Stomach (tissue), 9 donors: ENCODE data around the gene NOTO. TPM values are rescaled to one million over a fixed set of nuclear protein-coding genes. Genes with fewer than 3 reads are reported as not detected.

Experiments
- DNase-seq, 2 donors: peaks; one replicate each; pipeline versions ENCODE4 v3.0.0 to v3.0.0-alpha.2; 2013 to 2019
- H3K27ac ChIP-seq, 5 donors: fragments of 200-600 bp in 4 of 5; sonication (generic) in 4 of 5; one replicate each; pipeline ENCODE4 v1.5.1; 2013 to 2019; ENCODE audit warnings: mild to moderate bottlenecking in 1 of 5, moderate library complexity in 1 of 5
- H3K27me3 ChIP-seq, 3 donors: fragments of 200-600 bp; sonication (generic); one replicate each; pipeline ENCODE4 v1.5.1; 2017 to 2019; ENCODE audit warnings: mixed run types in 1 of 3
- H3K36me3 ChIP-seq, 4 donors: fragments of 200-600 bp; sonication (generic); 1 replicate in 3 of 4; 2 replicates in 1 of 4; pipeline ENCODE4 v1.5.1; 2016 to 2019
- H3K4me1 ChIP-seq, 4 donors: fragments of 200-600 bp; sonication (generic); one replicate each; pipeline ENCODE4 v1.5.1; 2016 to 2019
- H3K4me3 ChIP-seq, 4 donors: fragments of 200-600 bp; sonication (generic) in 3 of 4; one replicate each; pipeline ENCODE4 v1.5.1; 2016 to 2019; ENCODE audit warnings: mild to moderate bottlenecking in 1 of 4
- H3K9me3 ChIP-seq, 4 donors: fragments of 200-600 bp; sonication (generic); one replicate each; pipeline ENCODE4 v1.5.1; 2016 to 2019
- CTCF ChIP-seq, 7 experiments: fragments of 450-650 bp in 4 of 7; fragments of 200-600 bp in 3 of 7; sonication (generic) in 3 of 7; IDR thresholded peaks; one replicate each; pipeline ENCODE4 v1.5.1; 2016 to 2019; ENCODE audit warnings: antibody characterized with exemption in 7 of 7, control low read depth in 2 of 7, mild to moderate bottlenecking in 1 of 7
- EP300 ChIP-seq: sonication (generic); formaldehyde crosslinking; IDR thresholded peaks from one replicate; pipeline ENCODE4 v1.6.1; 2017; ENCODE audit warnings: antibody characterized with exemption
- POLR2A ChIP-seq, 4 donors: fragments of 450-650 bp; IDR thresholded peaks; one replicate each; pipeline ENCODE4 v1.6.1; 2016; ENCODE audit warnings: antibody characterized with exemption in 4 of 4, control low read depth in 2 of 4, mild to moderate bottlenecking in 1 of 4, moderate library complexity in 1 of 4
- POLR2AphosphoS5 ChIP-seq, 3 donors: sonication (generic); formaldehyde crosslinking; IDR thresholded peaks; one replicate each; pipeline ENCODE4 v1.6.1; 2016; ENCODE audit warnings: antibody characterized with exemption in 3 of 3
- WGBS, 5 donors: extraction: QIAGEN DNeasy Blood & Tissue Kit in 3 of 5; methylation state at CpG; one replicate each; pipeline versions ENCODE4 v1.1.5 to v1.1.7; 2013 to 2018; 5-methylcytosine and 5-hydroxymethylcytosine counted together
- intact Hi-C: fragments of 100-400 bp; cut with DNase I; formaldehyde crosslinking; loops from one replicate; pipeline ENCODE4 v1.15.1; 2023; ENCODE audit warnings: low total_unique reads
- polyA plus RNA-seq, 3 donors: library from polyadenylated mRNA; stranded (reverse); fragments of 200-250 nt; gene quantifications; one replicate each; pipeline ENCODE4 v1.2.3, GENCODE V29; 2013
- total RNA-seq, 5 donors: library from RNA; depleted of rRNA; stranded (reverse); fragments of >200 nt; gene quantifications; one replicate each; pipeline versions ENCODE4 v1.1.0 to v1.2.3, GENCODE V29; 2014 to 2016
- donor health status: healthy with polysubstance abuse.
- donor health status: Bipolar disorder and iron deficiency.
- donor health status: healthy.

The NOTO gene
- total and polyA plus RNA-seq, 8 donors, result 0.25 to 0.31 TPM; not detected in 6

GRCh38 chr2:73254343-73255006, 52.1 kb downstream of the NOTO start:
- Histone ChIP-seq H3K36me3 (peaks cover 37 to 64% (median 60%) of the 10 kb centered on the region in 4 donors), H3K4me3 (no peak overlapping the region), H3K27ac (no peak overlapping the region), H3K27me3 (no peaks in the 10 kb centered on the region), H3K4me1 (no peaks in the 10 kb centered on the region), H3K9me3 (no peaks in the 10 kb centered on the region)
- WGBS, 5 donors, result 87 to 94% (median 92%) methylated on average over 6 to 7 of the region's 7 CpGs
- intact Hi-C loops, result no loop called here
- TF ChIP-seq POLR2A (IDR thresholded peaks at IDR 0.05) (no peak), EP300 (no peak)
- no peak for DNase-seq

- DNase-seq, result no peak
- H3K4me1 ChIP-seq, result no peaks in the 10 kb centered on the region
- H3K36me3 ChIP-seq, result peaks cover 30 to 57% (median 54%) of the 10 kb centered on the region in 4 donors
- 54 to 65% (median 62%) methylated on average over 3 to 4 of the region's 4 CpGs for WGBS, 5 donors
- intact Hi-C loops, result no loop called here
- TF ChIP-seq POLR2A (IDR thresholded peaks at IDR 0.05) (no peak), CTCF (IDR thresholded peaks at IDR 0.05) (no peak), EP300 (no peak), POLR2AphosphoS5 (IDR thresholded peaks at IDR 0.05) (no peak)
- no peaks in the 10 kb centered on the region for H3K9me3 ChIP-seq
- no peak overlapping the region for H3K4me3 ChIP-seq
- H3K27ac ChIP-seq, result no peak overlapping the region
- H3K27me3 ChIP-seq, result no peaks in the 10 kb centered on the region
These were observed 52.8 kb downstream of the NOTO start for GRCh38 chr2:73255007-73255644.

- intact Hi-C loops, result no loop called here
- peaks cover 21 to 48% (median 44%) of the 10 kb centered on the region in 4 donors for H3K36me3 ChIP-seq
- H3K9me3 ChIP-seq, result no peaks in the 10 kb centered on the region
- 58 to 67% (median 62%) methylated on average over 5 of the region's 5 CpGs for WGBS, 5 donors
- no peak for DNase-seq
- TF ChIP-seq EP300, result no peak
- no peak for TF ChIP-seq POLR2AphosphoS5 (IDR thresholded peaks at IDR 0.05)
- no peak for TF ChIP-seq POLR2A (IDR thresholded peaks at IDR 0.05)
- no peak for TF ChIP-seq CTCF (IDR thresholded peaks at IDR 0.05)
- H3K4me1 ChIP-seq, result no peaks in the 10 kb centered on the region
- H3K4me3 ChIP-seq, result no peak overlapping the region
- H3K27me3 ChIP-seq, result no peaks in the 10 kb centered on the region
- no peak overlapping the region for H3K27ac ChIP-seq
These were observed 53.7 kb downstream of the NOTO start for GRCh38 chr2:73255907-73256617.

- Histone ChIP-seq H3K27me3 (no peaks in the 10 kb centered on the region), H3K27ac (no peak overlapping the region), H3K36me3 (peaks cover 16 to 43% (median 39%) of the 10 kb centered on the region in 4 donors), H3K4me1 (no peaks in the 10 kb centered on the region), H3K9me3 (no peaks in the 10 kb centered on the region), H3K4me3 (no peak overlapping the region)
- DNase-seq, result no peak
- TF ChIP-seq POLR2A (IDR thresholded peaks at IDR 0.05) (no peak), CTCF (IDR thresholded peaks at IDR 0.05) (no peak)
- intact Hi-C loops, result no loop called here
- 20 to 88% (median 80%) methylated on average over 1 of the region's 1 CpG for WGBS, 5 donors
These were observed 54.2 kb downstream of the NOTO start for GRCh38 chr2:73256618-73256922.
